MM.1S (cell line): ENCODE measurements around the gene ATP13A4.

ENCODE experiments used
- DNase-seq: peaks from one replicate; pipeline ENCODE4 v3.0.0-alpha.2; 2015
- H2AFZ ChIP-seq: fragments of 300-600 bp; sonication (generic); 2 replicates; pipeline ENCODE4 v1.6.0; 2016; ENCODE audit warnings: antibody characterized with exemption, low read length
- H3F3A ChIP-seq: fragments of 300-600 bp; sonication (generic); 2 replicates; pipeline ENCODE4 v1.6.1; 2016; ENCODE audit warnings: mild to moderate bottlenecking, antibody characterized with exemption, low read length, moderate library complexity, mixed read lengths; ENCODE audit not compliant: insufficient read depth
- H3K27ac ChIP-seq: fragments of 300-600 bp; sonication (generic); 2 replicates; pipeline ENCODE4 v1.5.1; 2016; ENCODE audit warnings: mild to moderate bottlenecking, low read length
- H3K27me3 ChIP-seq: fragments of 300-600 bp; sonication (generic); replicated peaks from 2 replicates; pipeline ENCODE4 v1.6.0; 2016; ENCODE audit warnings: low read length; ENCODE audit not compliant: insufficient read depth
- H3K36me3 ChIP-seq: fragments of 300-600 bp; sonication (generic); replicated peaks from 2 replicates; pipeline ENCODE4 v1.6.1; 2016; ENCODE audit warnings: mild to moderate bottlenecking, low read length, mixed read lengths; ENCODE audit not compliant: insufficient read depth
- H3K4me1 ChIP-seq: fragments of 300-600 bp; sonication (generic); 2 replicates; pipeline ENCODE4 v1.6.1; 2016; ENCODE audit warnings: low read length, mixed read lengths
- H3K4me2 ChIP-seq: fragments of 300-600 bp; sonication (generic); 2 replicates; pipeline ENCODE4 v1.6.0; 2016; ENCODE audit warnings: low read depth, low read length
- H3K4me3 ChIP-seq: fragments of 300-600 bp; sonication (generic); 2 replicates; pipeline ENCODE4 v1.5.1; 2016; ENCODE audit warnings: low read length, mixed read lengths
- H3K79me2 ChIP-seq: fragments of 300-600 bp; sonication (generic); 2 replicates; pipeline ENCODE4 v1.6.1; 2016; ENCODE audit warnings: mixed run types, low read length, mixed read lengths
- H3K9ac ChIP-seq: fragments of 300-600 bp; sonication (generic); 2 replicates; pipeline ENCODE4 v1.6.1; 2016; ENCODE audit warnings: low read length, mixed read lengths
- H3K9me2 ChIP-seq: fragments of 300-600 bp; sonication (generic); replicated peaks from 2 replicates; pipeline ENCODE4 v1.6.1; 2016; ENCODE audit warnings: mild to moderate bottlenecking, low read length, mixed read lengths; ENCODE audit not compliant: insufficient read depth
- H3K9me3 ChIP-seq: fragments of 300-600 bp; sonication (generic); replicated peaks from 2 replicates; pipeline ENCODE4 v1.6.1; 2016; ENCODE audit warnings: mild to moderate bottlenecking, low read length, mixed read lengths; ENCODE audit not compliant: insufficient read depth
- H4K20me1 ChIP-seq: fragments of 300-600 bp; sonication (generic); 2 replicates; pipeline ENCODE4 v1.6.1; 2016; ENCODE audit warnings: mild to moderate bottlenecking, low read length, moderate library complexity, mixed read lengths; ENCODE audit not compliant: insufficient read depth
- CTCF ChIP-seq: fragments of 300-600 bp; sonication (generic); IDR thresholded peaks from 2 replicates; pipeline ENCODE4 v1.5.1; 2016; ENCODE audit warnings: antibody characterized with exemption, low read length, mixed read lengths
- EZH2 ChIP-seq: fragments of 300-600 bp; sonication (generic); optimal IDR thresholded peaks from 2 replicates; pipeline ENCODE3; 2017; ENCODE audit warnings: low read depth, mild to moderate bottlenecking, antibody characterized with exemption, low read length, mixed read lengths
- EZH2phosphoT487 ChIP-seq: fragments of 300-600 bp; sonication (generic); IDR thresholded peaks from 2 replicates; pipeline ENCODE4 v1.6.1; 2018; ENCODE audit warnings: antibody characterized with exemption, low read length

Gene ATP13A4

GRCh38 chr3:193560091-193560490 is 5.4 kb upstream of the ATP13A4 start:
- H4K20me1 ChIP-seq = no peaks in the 10 kb centered on the region
- DNase-seq = no peak
- no peak overlapping the region for H3K4me3 ChIP-seq
- TF ChIP-seq EZH2phosphoT487 (no peak), CTCF (no peak), EZH2 (no peak)
- no peaks in the 10 kb centered on the region for H3F3A ChIP-seq
- H3K27ac ChIP-seq = no peak overlapping the region
- no peaks in the 10 kb centered on the region for H3K79me2 ChIP-seq
- no peaks in the 10 kb centered on the region for H3K9me3 ChIP-seq
- H3K27me3 ChIP-seq = no peaks in the 10 kb centered on the region
- H3K4me1 ChIP-seq = no peaks in the 10 kb centered on the region
- H2AFZ ChIP-seq = no peak overlapping the region
- H3K4me2 ChIP-seq = no peak overlapping the region
- no peak overlapping the region for H3K9ac ChIP-seq
- no peaks in the 10 kb centered on the region for H3K9me2 ChIP-seq
- H3K36me3 ChIP-seq = no peaks in the 10 kb centered on the region

DNA sequence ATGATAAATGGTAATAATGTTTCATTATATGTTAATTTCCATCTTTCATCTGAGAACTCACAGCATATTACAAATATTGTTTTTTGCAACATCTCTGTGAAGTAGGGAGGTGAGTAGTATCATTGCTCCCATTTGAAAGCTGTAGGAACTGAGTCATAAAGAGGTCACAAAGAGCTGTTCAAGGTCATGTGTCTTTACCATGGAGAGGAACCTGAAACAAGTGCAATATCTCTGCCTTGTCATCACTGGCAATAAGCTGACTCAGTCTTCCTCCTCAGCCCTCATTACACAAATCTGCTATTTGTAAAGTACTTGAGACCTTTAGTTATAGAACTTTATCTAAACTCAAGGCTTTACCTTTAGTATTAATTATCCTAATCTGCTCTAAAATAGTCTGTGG is 4.4 kb upstream of the ATP13A4 start:
- no peaks in the 10 kb centered on the region for H3K4me1 ChIP-seq
- no peak for TF ChIP-seq CTCF
- TF ChIP-seq EZH2 = no peak
- TF ChIP-seq EZH2phosphoT487 = no peak
- H3K36me3 ChIP-seq = no peaks in the 10 kb centered on the region
- H3F3A ChIP-seq = no peaks in the 10 kb centered on the region
- H4K20me1 ChIP-seq = no peaks in the 10 kb centered on the region
- no peak for DNase-seq
- H3K9me2 ChIP-seq = no peaks in the 10 kb centered on the region
- no peak overlapping the region for H2AFZ ChIP-seq
- no peak overlapping the region for H3K9ac ChIP-seq
- H3K4me2 ChIP-seq = no peak overlapping the region
- H3K9me3 ChIP-seq = no peaks in the 10 kb centered on the region
- H3K4me3 ChIP-seq = no peak overlapping the region
- H3K79me2 ChIP-seq = no peaks in the 10 kb centered on the region
- H3K27ac ChIP-seq = no peak overlapping the region
- H3K27me3 ChIP-seq = no peaks in the 10 kb centered on the region

- no peak overlapping the region for H3K4me3 ChIP-seq
- no peaks in the 10 kb centered on the region for H3F3A ChIP-seq
- no peaks in the 10 kb centered on the region for H3K4me1 ChIP-seq
- no peak overlapping the region for H3K4me2 ChIP-seq
- no peak overlapping the region for H2AFZ ChIP-seq
- no peak for TF ChIP-seq EZH2
- no peak for TF ChIP-seq CTCF
- no peak for TF ChIP-seq EZH2phosphoT487
- no peaks in the 10 kb centered on the region for H4K20me1 ChIP-seq
- H3K9me2 ChIP-seq = no peaks in the 10 kb centered on the region
- H3K27me3 ChIP-seq = no peaks in the 10 kb centered on the region
- no peak overlapping the region for H3K9ac ChIP-seq
- no peak overlapping the region for H3K27ac ChIP-seq
- H3K36me3 ChIP-seq = no peaks in the 10 kb centered on the region
- no peaks in the 10 kb centered on the region for H3K9me3 ChIP-seq
- DNase-seq = no peak
- no peaks in the 10 kb centered on the region for H3K79me2 ChIP-seq
Observed at GRCh38 chr3:193556841-193557240, 2.1 kb upstream of the ATP13A4 start.

GRCh38 chr3:193553586-193553985 is 1.1 kb downstream of the ATP13A4 start:
- Histone ChIP-seq H3K9me3 (no peaks in the 10 kb centered on the region), H3K4me2 (no peak overlapping the region), H4K20me1 (no peaks in the 10 kb centered on the region), H3K79me2 (no peaks in the 10 kb centered on the region), H3K9ac (no peak overlapping the region), H3K4me3 (no peak overlapping the region), H3K27me3 (no peaks in the 10 kb centered on the region), H2AFZ (no peak overlapping the region), H3K27ac (no peak overlapping the region), H3F3A (no peaks in the 10 kb centered on the region), H3K4me1 (no peaks in the 10 kb centered on the region), H3K36me3 (no peaks in the 10 kb centered on the region), H3K9me2 (no peaks in the 10 kb centered on the region)
- TF ChIP-seq EZH2phosphoT487 (no peak), CTCF (no peak), EZH2 (no peak)
- DNase-seq = no peak
